ENCODE results near the gene ARHGAP28. TPM values are rescaled to one million over a fixed set of nuclear protein-coding genes. Genes with fewer than 3 reads are reported as not detected.

ARHGAP28 gene
- total and polyA plus RNA-seq, 10 of the 15 experiments (the other 5 are each of a cell fraction or from before 2014, with no cell fraction given), result not detected

- TF ChIP-seq RAD51 (IDR thresholded peaks at IDR 0.05), result no peak
- no peak for TF ChIP-seq PML (IDR thresholded peaks at IDR 0.05; ENCODE audit: low read length)
- no peak for TF ChIP-seq BCL3 (IDR thresholded peaks at IDR 0.05; ENCODE audit: borderline replicate concordance, insufficient read depth, low read depth, low read length, poor library complexity, severe bottlenecking)
Measured at GRCh38 chr18:6719098-6719846, 10.2 kb upstream of the ARHGAP28 start (continued).

- H3K4me3 ChIP-seq, result no peak overlapping the region
- ChIA-PET RAD21 (ENCODE audit: unreplicated experiment) (no interaction called here), SMC1A (ENCODE audit: uncharacterized antibody, unreplicated experiment) (no interaction called here), POLR2A (no interaction called here), CTCF (no interaction called here)
- ATAC-seq (no peak), DNase-seq (ENCODE audit: low read depth, low spot score) (no peak), FAIRE-seq (no peak)
- H3K27ac ChIP-seq (ENCODE audit: control insufficient read depth, insufficient read depth), result no peak overlapping the region
- in situ Hi-C loops (cut with MboI) (no loop called here), intact Hi-C loops (cut with micrococcal nuclease; ENCODE audit: unreplicated experiment) (loop anchor here (10.0 kb wide), 1 partner anchor 65 kb away; no protein-coding TSS in a partner anchor)
- no peak overlapping the region for H2AFZ ChIP-seq (ENCODE audit: control insufficient read depth, low read depth, low read length)
- no peaks in the 10 kb centered on the region for H3K27me3 ChIP-seq (replicated peaks in 1 of 2; ENCODE audit: control insufficient read depth in 2 of 2, insufficient read depth in 2 of 2, low read length in 1 of 2)
- no peaks in the 10 kb centered on the region for H3K36me3 ChIP-seq (ENCODE audit: control insufficient read depth in 2 of 2, insufficient read depth in 2 of 2, low read length in 1 of 2)
- no peaks in the 10 kb centered on the region for H3K79me2 ChIP-seq (ENCODE audit: control insufficient read depth, insufficient read depth, low read length)
- H4K20me1 ChIP-seq (ENCODE audit: control insufficient read depth, insufficient read depth), result no peaks in the 10 kb centered on the region
- no peaks in the 10 kb centered on the region for H3K4me1 ChIP-seq (ENCODE audit: control insufficient read depth, insufficient read depth, low read length)
- 0% methylated on average over 1 of the region's 1 CpG for WGBS (ENCODE audit: insufficient coverage, insufficient replicate concordance, low lambda C conversion rate, missing lambda C conversion rate)
- no TSS peak for BruUV-seq (replicated peaks)
- no peak overlapping the region for H3K4me2 ChIP-seq (ENCODE audit: control insufficient read depth, insufficient read depth)
- H3K9me3 ChIP-seq (replicated peaks; ENCODE audit: control insufficient read depth, insufficient read depth, low read length), result no peaks in the 10 kb centered on the region
- H3K9ac ChIP-seq (ENCODE audit: control insufficient read depth, insufficient read depth, low read length), result no peak overlapping the region
- TF ChIP-seq BHLHE40 (IDR thresholded peaks at IDR 0.05; ENCODE audit: borderline replicate concordance in 1 of 2, low read depth in 2 of 2, low read length in 1 of 2) (no peak), KAT2A (conservative IDR thresholded peaks at IDR 0.05; ENCODE audit: control insufficient read depth, low read depth, low read length) (no peak), ATF2 (IDR thresholded peaks at IDR 0.05; ENCODE audit: low read length) (no peak), CREM (IDR thresholded peaks at IDR 0.05; ENCODE audit: low read depth) (no peak), TAF1 (IDR thresholded peaks at IDR 0.05; ENCODE audit: borderline replicate concordance, low read depth, low read length) (no peak), POLR2AphosphoS5 (IDR thresholded peaks at IDR 0.05; ENCODE audit: low read length) (no peak), SMARCA5 (IDR thresholded peaks at IDR 0.05) (no peak), CBFB (IDR thresholded peaks at IDR 0.05; ENCODE audit: low read depth) (no peak), NR2C1 (IDR thresholded peaks at IDR 0.05) (no peak), IRF4 (IDR thresholded peaks at IDR 0.05; ENCODE audit: low read depth, low read length) (no peak), TBL1XR1 (IDR thresholded peaks at IDR 0.05; ENCODE audit: low read depth, low read length) (no peak), NFXL1 (IDR thresholded peaks at IDR 0.05; ENCODE audit: borderline replicate concordance) (no peak), NKRF (conservative IDR thresholded peaks at IDR 0.05) (no peak), ZSCAN29 (IDR thresholded peaks at IDR 0.05) (no peak), ZNF217 (IDR thresholded peaks at IDR 0.05) (no peak), IKZF1 (conservative IDR thresholded peaks at IDR 0.05) (no peak)
Measured at GRCh38 chr18:6719910-6720683, 9.4 kb upstream of the ARHGAP28 start.
